ENCODE data around the gene SLIT3. TPM values are rescaled to one million over a fixed set of nuclear protein-coding genes. Genes with fewer than 3 reads are reported as not detected.

Gene SLIT3
- total and polyA plus RNA-seq, 4 donors, result 4.6 to 48.5 (median 19.8) TPM

- H3K4me1 ChIP-seq (ENCODE audit: control insufficient read depth in 5 of 5, insufficient read depth in 5 of 5, low read length in 5 of 5), result peaks cover 0 to 6% (median 3%) of the 10 kb centered on the region in 5 donors
- no peaks in the 10 kb centered on the region for H3K27me3 ChIP-seq (ENCODE audit: control insufficient read depth in 3 of 3, insufficient read depth in 3 of 3, low read length in 2 of 3)
- peaks cover 0 to 11% (median 0%) of the 10 kb centered on the region in 4 donors for H3K9me3 ChIP-seq (ENCODE audit: control insufficient read depth in 4 of 4, insufficient read depth in 3 of 4, low read length in 3 of 4)
- DNase-seq, result no peak
- no peak overlapping the region for H3K4me3 ChIP-seq
- 88% methylated on average over 8 of the region's 8 CpGs for WGBS, 2 donors
- peaks cover 0 to 2% (median 0%) of the 10 kb centered on the region in 4 donors for H3K36me3 ChIP-seq (ENCODE audit: control insufficient read depth in 4 of 4, insufficient read depth in 4 of 4, low read length in 4 of 4)
- no peak overlapping the region for H3K27ac ChIP-seq (ENCODE audit: low read depth in 1 of 2, low read length in 1 of 2)
- no peak overlapping the region for H3K9ac ChIP-seq (ENCODE audit: insufficient read depth in 1 of 2, low read length in 2 of 2)
- TF ChIP-seq, protein P1, sequence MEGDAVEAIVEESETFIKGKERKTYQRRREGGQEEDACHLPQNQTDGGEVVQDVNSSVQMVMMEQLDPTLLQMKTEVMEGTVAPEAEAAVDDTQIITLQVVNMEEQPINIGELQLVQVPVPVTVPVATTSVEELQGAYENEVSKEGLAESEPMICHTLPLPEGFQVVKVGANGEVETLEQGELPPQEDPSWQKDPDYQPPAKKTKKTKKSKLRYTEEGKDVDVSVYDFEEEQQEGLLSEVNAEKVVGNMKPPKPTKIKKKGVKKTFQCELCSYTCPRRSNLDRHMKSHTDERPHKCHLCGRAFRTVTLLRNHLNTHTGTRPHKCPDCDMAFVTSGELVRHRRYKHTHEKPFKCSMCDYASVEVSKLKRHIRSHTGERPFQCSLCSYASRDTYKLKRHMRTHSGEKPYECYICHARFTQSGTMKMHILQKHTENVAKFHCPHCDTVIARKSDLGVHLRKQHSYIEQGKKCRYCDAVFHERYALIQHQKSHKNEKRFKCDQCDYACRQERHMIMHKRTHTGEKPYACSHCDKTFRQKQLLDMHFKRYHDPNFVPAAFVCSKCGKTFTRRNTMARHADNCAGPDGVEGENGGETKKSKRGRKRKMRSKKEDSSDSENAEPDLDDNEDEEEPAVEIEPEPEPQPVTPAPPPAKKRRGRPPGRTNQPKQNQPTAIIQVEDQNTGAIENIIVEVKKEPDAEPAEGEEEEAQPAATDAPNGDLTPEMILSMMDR (IDR thresholded peaks at IDR 0.05; ENCODE audit: control extremely low read depth, extremely low read depth), result no peak
- no peak for ATAC-seq (ENCODE audit: insufficient read depth, low FRiP score)
Observed at GRCh38 chr5:169085636-169086035, 215.3 kb downstream of the SLIT3 start.

- Histone ChIP-seq H3K9ac (ENCODE audit: insufficient read depth in 1 of 2, low read length in 2 of 2) (no peak overlapping the region), H3K27ac (ENCODE audit: low read depth in 1 of 2, low read length in 1 of 2) (no peak overlapping the region), H3K27me3 (ENCODE audit: control insufficient read depth in 3 of 3, insufficient read depth in 3 of 3, low read length in 2 of 3) (no peaks in the 10 kb centered on the region), H3K36me3 (ENCODE audit: control insufficient read depth in 4 of 4, insufficient read depth in 4 of 4, low read length in 4 of 4) (no peaks in the 10 kb centered on the region), H3K4me3 (no peak overlapping the region), H3K4me1 (ENCODE audit: control insufficient read depth in 5 of 5, insufficient read depth in 5 of 5, low read length in 5 of 5) (peaks cover 0 to 11% (median 4%) of the 10 kb centered on the region in 5 donors), H3K9me3 (ENCODE audit: control insufficient read depth in 4 of 4, insufficient read depth in 3 of 4, low read length in 3 of 4) (peaks cover 0 to 7% (median 0%) of the 10 kb centered on the region in 4 donors)
- TF ChIP-seq, protein P1 (IDR thresholded peaks at IDR 0.05; ENCODE audit: control extremely low read depth, extremely low read depth), result no peak
- 80% methylated on average over 4 of the region's 4 CpGs for WGBS, 2 donors
- DNase-seq (no peak), ATAC-seq (ENCODE audit: insufficient read depth, low FRiP score) (no peak)
Observed at GRCh38 chr5:169085212-169085611, 215.7 kb downstream of the SLIT3 start.

- DNase-seq (no peak), ATAC-seq (ENCODE audit: insufficient read depth, low FRiP score) (no peak)
- peaks cover 0 to 11% (median 4%) of the 10 kb centered on the region in 5 donors for H3K4me1 ChIP-seq (ENCODE audit: control insufficient read depth in 5 of 5, insufficient read depth in 5 of 5, low read length in 5 of 5)
- no peak overlapping the region for H3K4me3 ChIP-seq
- H3K9me3 ChIP-seq (ENCODE audit: control insufficient read depth in 4 of 4, insufficient read depth in 3 of 4, low read length in 3 of 4), result peaks cover 0 to 3% (median 0%) of the 10 kb centered on the region in 4 donors
- WGBS, 2 donors, result 76 to 81% methylated on average over 4 of the region's 4 CpGs
- no peaks in the 10 kb centered on the region for H3K27me3 ChIP-seq (ENCODE audit: control insufficient read depth in 3 of 3, insufficient read depth in 3 of 3, low read length in 2 of 3)
- no peak overlapping the region for H3K27ac ChIP-seq (ENCODE audit: low read depth in 1 of 2, low read length in 1 of 2)
- TF ChIP-seq, protein P1 (IDR thresholded peaks at IDR 0.05; ENCODE audit: control extremely low read depth, extremely low read depth), result no peak
- no peak overlapping the region for H3K9ac ChIP-seq (ENCODE audit: insufficient read depth in 1 of 2, low read length in 2 of 2)
- H3K36me3 ChIP-seq (ENCODE audit: control insufficient read depth in 4 of 4, insufficient read depth in 4 of 4, low read length in 4 of 4), result no peaks in the 10 kb centered on the region
Observed at GRCh38 chr5:169084775-169085174, 216.2 kb downstream of the SLIT3 start.
